ENCODE results near the gene CENPP.
"Not testable (repeated sequence)": the region's sequence is repeated elsewhere in the genome, so short reads cannot be mapped to it uniquely, and the experiment has no call there.

Gene CENPP

DNA sequence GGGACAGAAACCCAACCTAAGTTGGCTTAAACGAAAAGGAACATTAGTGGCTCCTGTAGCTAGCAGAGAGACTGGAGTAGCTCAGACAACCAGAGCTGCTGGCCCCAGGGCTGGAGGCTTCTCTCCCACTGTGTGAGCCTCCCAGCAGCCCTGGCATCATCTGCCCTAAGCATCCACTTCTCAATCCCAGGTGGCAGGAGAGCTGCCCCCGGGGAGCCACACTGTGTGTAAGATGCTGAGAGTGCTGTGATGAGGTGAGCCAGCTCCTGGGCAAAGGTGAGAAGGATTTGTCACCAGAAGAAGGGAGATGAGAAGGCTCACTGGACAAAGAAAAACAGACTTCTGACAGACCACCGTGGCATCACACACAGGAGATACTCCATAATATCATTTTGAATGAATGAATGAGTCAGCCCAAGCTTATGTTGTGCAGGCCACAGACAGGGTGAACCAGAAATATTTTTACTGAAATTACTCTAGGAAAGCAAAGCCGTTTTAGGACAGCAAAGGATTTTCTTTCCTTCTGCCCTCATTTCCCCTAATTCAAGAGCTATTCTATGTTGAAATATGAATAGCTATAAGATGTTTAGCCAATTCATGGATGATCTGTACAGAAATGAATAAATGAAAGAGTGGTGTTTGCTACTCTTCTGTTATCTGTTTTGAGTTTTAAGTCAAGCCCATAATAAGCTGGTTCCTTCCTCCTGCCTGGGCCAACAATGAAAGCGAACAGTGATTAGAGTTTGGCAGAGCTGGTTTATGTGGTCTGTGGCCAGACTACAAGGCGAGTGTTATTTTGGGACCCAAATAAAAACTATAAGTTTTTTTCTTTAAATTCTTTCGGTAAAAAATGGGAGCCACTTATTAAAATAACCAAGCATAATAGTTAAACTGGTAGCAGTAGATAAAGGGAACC, 267.5 kb downstream of the CENPP start:
- DNase-seq (ENCODE audit: low read depth, low spot score) = no peak

DNA sequence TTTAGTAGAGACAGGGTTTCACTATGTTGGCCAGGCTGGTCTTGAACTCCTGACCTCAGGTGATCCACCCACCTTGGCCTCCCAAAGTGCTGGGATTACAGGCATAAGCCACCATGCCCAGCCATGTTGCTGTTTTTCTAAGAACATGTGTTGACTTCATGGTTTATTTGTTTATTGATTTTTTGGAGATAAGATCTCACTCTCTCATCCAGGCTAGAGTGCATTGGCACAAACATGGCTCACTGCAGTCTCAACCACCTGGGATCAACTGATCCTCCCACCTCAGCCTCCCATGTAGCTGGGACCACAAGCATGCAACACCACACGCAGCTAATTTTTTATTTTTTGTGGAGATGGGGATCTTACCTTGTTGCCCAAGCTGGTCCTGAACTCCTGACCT, 269.3 kb downstream of the CENPP start:
- DNase-seq (ENCODE audit: low read depth, low spot score) = not testable (repeated sequence)

DNA sequence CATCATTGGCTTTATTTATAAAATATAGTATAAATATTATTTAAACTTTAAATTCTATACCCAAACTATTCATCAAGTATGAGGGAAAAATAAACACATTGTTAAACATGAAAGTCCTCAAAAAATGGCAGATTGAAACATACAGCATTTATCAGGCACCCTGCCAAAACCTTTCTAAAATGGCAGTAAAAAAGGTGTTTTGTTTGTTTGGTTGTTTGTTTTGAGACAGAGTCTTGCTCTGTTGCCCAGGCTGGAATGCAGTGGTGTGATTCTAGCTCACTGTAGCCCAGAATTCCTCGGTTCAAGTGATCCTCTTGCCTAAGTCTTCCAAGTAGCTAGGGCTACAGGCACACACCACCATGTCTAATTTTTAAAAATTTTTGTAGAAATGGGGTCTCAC, 270.2 kb downstream of the CENPP start:
- DNase-seq (ENCODE audit: low read depth, low spot score) = no peak

DNA sequence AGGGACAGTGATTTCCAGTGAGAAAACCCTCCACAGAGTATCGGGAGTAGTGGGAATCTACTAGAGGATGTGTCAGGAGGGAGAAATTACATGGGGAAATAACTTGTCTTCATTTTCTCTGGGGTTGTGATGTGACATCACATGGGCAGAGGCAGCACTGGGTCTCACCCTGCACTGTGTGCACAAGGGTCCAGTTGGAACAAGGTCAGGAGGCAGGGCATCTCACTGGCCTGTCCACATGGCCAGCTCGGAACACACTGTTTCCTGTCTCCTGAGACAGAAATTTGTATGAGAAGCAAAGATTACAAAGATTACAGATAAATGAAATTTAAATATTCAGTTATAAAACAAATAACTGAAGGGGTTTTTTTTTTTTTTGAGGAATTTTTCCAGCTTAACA, 272.6 kb downstream of the CENPP start:
- DNase-seq (ENCODE audit: low read depth, low spot score) = no peak

DNA sequence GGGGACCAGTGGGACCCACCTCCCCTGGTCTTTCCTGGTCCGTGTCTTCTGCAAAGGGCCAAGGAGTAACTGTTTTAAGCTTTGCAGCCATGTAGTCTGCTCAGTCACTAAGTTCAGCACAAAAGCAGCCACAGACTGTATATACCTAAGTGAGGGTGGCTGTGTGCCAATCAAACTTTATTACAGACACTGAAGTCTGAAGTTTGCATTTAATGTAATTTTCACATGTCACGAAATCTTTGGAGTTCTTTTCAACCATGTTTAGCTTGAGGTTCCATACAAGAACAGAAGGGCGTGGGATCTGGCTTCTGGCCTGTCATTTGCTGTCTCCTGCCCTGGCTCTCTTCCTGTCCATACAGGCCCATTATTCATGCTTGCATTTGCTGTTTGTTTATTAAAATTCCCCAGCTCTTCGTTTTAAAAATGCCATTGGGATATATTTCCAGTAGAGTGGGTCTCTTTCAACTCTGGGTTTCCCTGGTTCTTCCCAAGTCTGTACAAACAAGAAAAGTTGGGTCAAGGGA, 274.2 kb downstream of the CENPP start:
- DNase-seq (ENCODE audit: low read depth, low spot score) = no peak

DNA sequence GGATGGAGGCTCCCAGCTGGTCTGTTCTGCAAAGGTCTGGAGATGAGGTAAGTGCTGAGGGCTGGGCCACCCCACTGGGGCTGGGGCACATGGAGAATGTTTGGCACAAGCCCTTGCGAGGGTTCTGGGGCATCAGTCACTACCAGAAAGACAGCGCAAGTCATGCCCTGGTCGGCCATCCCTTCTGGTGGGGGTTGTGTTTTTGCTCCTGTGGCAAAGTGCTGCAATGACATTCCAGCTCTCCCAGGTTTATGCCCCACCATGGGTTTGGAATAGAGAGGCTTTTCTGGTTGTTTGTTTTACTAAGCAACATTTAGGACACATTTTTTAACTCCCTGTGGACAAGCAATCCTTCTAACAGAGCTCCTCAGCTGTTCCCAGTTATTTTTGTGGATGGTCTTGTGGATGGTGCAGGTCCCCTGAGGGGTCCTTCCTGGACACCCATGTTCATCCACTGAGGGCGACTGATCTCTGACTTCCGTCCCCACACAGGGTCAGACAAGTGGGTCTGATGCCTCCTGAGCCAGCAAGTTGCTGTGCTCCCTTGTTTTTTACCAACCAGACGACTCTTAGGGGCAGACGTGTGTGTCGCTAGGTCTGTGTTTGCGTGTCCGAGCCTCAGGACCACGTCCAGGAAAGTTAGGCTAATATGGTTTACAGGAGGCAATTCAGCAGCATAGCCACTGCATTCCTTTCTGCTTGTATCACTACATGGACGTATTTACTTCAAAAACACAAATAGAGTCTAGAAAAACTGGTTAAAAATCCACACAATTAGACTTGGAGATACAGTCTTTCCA, 274.9 kb downstream of the CENPP start:
- no peak for DNase-seq (ENCODE audit: low read depth, low spot score)

DNA sequence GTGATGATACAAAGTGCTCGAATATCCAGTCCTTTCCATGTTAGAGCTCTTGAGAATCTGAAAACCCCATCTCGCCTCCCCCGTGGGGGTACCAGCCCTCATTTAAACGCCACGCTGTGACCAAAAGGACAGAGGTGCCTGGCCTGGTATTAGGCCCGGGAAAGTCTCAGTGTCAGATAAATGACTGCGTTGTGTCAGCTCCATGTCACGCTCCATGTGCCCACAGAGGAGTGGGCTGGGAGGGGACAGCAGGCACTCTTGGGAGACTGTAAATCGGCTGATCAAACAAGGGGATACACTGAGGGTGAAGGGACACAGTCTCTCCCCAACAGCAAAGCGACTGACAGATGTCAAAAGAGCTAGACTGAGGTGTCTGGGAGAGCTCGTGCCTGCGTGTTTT, 275.7 kb downstream of the CENPP start:
- no peak for DNase-seq (ENCODE audit: low read depth, low spot score)

DNA sequence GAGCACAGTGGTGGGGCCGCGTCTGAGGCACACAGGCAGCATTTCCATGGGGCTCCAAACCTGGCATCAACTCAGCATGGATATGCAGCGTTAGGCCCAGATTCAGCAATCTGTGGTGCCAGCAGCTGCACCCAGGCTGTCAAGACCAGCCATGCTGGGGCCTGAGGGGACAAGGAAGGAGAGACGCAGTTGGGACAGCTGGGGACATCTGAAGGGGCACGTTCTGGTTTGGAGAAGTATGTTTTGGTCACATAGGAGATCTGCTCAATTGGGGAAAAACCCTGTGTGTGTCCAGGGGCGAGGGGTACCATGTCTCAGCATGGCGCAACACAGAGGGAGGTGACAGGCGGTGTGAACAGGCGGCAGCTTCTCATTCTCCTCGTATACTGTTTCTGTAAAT, 276.7 kb downstream of the CENPP start:
- no peak for DNase-seq (ENCODE audit: low read depth, low spot score)

DNA sequence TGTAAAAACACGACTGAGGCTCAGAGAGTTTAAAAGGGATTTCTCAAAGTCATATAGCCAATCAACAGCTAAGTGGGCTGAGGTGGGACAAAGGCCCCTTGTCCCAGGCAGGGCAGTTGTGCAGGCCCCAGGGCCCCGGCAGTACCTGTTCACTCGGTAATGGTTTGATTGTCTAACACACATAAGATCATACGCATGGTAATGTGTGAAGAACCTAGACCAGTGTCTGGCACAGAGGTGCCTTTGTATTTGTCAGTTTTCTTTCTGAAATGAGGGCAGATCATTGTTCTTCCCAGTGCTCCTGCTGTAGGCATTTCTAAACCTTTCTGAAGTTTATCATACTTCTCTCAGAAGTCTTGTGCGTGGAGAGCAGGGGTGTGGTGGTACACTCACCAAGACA, 277.3 kb downstream of the CENPP start:
- no peak for DNase-seq (ENCODE audit: low read depth, low spot score)

DNA sequence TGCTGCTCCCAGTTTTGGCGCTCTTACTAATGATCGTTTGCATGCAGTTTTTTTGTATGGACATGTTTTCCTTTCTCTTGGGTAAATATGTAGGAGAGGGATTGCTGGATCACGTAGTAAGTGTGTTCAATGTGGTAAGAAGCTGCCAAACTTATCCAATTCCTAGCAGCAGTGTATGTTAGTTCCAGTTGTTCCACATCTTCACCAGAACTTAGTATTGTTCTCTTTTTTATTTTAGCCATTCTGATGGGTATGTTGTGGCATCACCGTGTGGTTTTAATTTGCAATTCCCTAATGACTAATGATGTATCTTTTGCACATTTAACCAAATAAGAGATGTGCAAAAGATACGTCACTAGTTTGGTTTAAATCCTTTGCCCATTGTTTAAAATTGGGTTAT, 278.2 kb downstream of the CENPP start:
- DNase-seq (ENCODE audit: low read depth, low spot score) = no peak

DNA sequence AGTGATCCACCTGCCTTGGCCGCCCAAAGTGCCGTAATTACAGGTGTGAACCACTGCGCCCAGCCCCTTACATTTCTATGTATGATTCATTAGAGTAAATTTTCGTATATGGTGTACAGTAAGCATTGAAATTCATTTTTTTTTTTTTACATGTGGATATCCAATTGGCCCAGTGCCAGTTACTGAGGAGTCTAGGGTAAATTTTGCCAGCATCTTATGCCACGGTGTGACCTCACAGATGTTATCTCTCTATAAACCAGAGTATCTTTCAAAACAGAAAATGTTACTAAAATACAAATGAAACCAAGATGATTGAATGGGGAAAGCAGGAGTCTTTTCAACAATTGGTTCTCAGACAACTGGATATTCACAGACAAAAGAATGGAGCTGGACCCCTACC, 279.5 kb downstream of the CENPP start:
- no peak for DNase-seq (ENCODE audit: low read depth, low spot score)

DNA sequence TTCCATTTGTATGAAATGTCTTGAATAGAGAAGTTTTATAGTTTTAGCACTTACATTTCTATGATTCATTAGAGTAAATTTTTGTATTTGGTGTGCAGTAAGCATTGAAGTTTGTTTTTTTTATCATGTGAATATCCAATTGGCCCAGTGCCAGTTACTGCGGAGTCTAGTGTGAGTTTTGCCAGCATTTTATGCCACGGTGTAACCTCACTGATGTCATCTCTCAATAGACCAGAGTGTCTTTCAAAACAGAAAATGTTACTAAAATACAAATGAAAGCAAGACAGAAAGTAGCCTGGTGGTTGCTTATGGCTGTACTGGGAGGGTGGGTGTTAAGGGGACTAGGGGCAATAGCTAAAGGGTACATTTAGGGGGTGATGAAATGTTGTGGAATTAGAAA, 281.3 kb downstream of the CENPP start:
- peak; percentile 76 for DNase-seq (ENCODE audit: low read depth, low spot score)

DNA sequence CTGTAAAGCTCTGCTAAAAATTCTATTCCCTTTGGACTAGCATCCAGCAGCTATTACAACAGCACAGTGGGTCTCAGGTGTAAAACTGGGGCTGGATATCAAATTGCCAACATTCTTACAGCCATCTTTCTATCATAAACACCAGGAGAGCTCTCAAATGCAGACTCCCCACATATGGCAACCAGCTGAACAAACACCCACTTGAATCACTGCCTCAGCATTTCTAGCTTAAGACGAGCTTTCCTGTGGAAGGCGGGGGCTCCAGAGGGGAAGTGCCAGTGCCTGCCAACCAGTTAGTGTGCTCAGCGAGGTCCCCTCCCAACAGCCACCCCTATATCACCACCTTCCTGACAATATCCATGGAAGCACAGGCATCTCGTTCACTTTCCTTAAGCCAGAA, 282.0 kb downstream of the CENPP start:
- peak; percentile 92 for DNase-seq (ENCODE audit: low read depth, low spot score)

DNA sequence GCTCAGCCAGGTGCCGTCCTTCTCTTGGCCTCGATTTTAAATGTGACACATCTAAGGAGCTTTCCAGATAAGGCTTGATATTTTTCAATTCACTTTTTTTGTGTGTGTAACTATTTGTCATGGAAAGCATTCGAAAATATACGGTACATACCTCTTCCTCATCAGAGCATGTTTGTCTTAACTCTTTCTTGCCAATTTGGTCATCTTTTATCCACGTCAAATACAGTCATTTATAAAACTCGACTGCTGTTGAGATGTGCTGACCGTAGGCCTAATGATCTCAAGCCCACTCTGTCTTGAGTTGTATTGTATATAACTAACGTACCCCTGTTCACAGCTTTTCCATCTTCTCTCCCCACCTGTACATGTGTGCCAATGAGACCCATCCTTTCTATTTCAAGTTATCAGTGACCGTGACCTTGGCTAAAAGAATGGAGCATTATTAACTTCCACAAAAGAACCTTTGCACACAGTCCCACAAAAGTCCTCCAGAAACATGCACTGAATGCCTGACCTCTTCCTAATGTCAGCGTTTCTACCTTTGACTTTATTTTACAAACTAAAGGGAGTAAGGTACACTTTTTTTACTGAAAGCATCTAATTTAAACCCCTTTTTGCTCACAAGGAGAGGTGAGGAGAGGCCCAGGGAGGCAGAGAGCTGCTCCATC, 282.6 kb downstream of the CENPP start:
- DNase-seq (ENCODE audit: low read depth, low spot score) = no peak

DNA sequence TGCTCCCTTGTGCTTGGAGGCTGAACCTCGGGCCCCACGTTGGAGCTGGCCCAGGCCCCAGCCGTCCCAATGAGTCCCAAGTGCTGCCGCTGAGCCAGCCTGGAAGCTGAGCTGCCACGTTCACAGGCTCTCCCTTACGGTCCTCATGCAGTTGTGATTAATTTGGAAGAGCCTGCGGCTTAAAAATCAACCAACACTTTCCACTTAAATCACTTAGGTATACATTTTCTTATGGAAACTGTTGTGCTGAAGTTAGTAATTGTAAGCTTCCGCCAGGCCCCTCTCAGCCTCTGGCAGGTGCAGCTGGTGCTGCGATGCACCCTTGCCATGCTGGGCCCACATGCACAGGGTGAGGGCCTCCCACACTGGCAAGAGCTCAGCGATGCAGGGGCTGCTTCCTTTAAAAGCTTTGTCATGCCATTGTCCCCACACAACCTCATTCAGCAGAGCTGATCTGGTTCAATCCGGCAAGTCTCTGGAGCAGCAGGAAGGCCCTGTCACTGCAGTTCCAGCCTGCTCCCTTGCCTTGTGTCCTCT, 283.2 kb downstream of the CENPP start:
- no peak for DNase-seq (ENCODE audit: low read depth, low spot score)

DNA sequence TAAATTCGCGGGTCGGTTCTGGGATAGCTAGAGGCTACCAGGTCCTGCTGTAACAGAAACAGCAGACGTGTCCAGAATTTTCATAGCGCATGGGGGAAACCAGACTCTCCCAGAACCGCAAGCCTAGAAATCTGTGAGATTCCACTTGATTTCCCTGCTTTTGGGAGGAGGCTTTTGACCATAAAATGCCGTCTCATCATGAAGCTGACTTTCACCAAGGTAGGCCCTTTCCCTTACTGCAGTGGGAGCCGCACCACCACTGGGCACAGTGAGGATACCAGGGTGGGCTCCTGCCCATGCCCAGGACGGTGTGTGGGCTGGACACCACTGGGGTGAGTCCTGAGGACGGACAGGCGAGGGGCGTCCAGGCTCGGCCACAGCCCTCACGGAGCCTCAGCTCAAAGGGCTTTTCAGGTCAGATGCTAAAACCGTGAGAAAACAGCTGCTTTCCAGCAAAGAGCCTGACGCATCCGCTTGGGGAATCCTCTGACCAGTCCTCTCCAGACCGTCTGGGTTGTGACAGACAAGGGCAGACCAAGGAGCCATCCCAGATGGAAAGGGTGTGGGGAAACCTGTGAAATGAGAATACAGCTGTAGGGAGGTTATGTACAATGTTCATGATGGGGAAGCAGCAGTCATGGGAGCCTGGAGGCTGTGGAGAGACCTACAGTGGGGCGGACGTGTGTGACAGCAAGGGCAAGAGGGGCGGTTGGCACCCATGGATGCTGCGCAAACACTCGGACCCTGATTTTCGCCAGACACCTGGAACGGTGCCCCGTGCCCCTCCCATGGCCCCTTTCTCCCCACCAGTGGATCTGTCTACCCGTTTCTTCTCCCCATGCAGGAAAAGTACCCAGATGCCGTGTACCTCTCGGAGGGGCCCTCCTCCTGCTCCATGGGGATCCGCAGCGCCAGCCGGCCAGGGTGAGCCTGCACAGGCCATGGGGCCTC, 285.0 kb downstream of the CENPP start:
- no peak for DNase-seq (ENCODE audit: low read depth, low spot score)

DNA sequence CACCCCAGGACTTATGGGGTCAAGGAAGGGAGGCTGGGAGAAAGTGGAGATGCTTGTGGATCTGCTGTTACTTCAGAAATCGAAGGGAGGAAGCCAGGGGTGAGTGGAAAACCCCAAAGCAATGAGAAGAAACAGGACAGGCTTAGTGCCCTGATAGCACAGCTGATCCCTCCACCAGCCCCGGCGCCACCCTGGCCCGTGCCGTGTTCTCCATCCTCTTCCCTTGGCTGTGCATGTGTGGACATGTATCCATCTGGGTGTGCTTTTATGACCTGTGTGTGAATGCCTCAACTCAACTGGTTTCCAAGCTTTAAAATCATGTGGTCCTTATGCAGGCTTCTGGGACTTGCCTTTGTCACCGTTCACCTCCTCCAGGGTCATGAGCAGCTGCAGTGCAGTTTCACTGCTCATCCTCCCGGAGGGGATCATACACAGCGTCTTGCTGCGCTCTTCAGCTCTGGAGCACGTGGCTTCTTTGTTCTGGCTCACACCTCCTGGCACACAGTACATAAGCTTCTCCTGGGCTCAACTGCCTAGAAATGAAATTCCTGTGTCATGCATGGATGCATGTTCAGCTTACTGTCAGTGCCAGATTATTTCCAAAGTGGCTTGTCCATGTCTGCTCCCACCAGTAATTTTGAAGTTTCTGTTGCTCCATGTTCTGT, 286.0 kb downstream of the CENPP start:
- no peak for DNase-seq (ENCODE audit: low read depth, low spot score)

DNA sequence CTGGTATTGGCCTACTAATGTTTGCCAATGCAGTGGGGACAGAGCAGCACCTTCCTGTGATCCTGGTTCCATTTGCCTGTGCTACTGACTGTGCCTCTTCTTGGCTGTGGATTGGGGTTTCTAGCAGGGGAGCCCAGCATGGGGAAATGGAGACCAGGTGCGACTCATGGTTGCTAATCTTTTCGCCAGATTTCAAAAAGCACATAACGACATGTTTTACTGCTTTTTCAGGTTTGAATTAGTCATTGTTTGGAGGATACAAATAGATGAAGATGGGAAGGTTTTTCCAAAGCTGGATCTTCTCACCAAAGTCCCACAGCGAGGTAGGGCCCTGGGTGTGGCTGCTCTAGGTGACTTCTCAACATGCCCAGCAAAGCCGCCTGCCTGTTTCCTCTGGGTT, 286.5 kb downstream of the CENPP start:
- DNase-seq (ENCODE audit: low read depth, low spot score) = no peak

DNA sequence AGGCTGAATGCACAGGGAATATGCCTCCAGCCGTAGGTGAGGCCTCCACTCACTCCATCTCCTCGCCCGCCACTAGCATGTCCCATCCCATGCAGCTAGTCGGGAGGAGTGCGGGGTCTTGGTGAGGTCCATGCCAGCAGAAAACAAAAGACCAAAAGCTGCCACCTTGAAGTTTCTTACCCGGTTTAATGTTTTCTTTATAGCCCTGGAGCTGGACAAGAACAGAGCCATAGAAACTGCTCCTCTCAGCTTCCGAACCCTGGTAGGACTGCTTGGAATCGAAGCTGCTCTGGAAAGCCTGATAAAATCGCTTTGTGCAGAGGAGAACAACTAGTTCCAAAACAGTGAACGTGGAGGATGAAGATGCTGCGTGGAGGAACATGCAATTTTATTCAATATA, 287.1 kb downstream of the CENPP start:
- DNase-seq (ENCODE audit: low read depth, low spot score) = no peak

All from brain pericyte (primary cell).